Embryonic facial prominence (tissue), 1 donor: ENCODE data around the gene C2orf81.
A peak's percentile ranks its signal among the peaks of the same experiment; 100 is the strongest.
"Not testable (repeated sequence)": the region's sequence is repeated elsewhere in the genome, so short reads cannot be mapped to it uniquely, and the experiment has no call there.

Experiments used
- DNase-seq: peaks from one replicate; pipeline ENCODE4 v3.0.0-alpha.2; 2016; ENCODE audit errors: extremely low spot score

Gene C2orf81

DNA sequence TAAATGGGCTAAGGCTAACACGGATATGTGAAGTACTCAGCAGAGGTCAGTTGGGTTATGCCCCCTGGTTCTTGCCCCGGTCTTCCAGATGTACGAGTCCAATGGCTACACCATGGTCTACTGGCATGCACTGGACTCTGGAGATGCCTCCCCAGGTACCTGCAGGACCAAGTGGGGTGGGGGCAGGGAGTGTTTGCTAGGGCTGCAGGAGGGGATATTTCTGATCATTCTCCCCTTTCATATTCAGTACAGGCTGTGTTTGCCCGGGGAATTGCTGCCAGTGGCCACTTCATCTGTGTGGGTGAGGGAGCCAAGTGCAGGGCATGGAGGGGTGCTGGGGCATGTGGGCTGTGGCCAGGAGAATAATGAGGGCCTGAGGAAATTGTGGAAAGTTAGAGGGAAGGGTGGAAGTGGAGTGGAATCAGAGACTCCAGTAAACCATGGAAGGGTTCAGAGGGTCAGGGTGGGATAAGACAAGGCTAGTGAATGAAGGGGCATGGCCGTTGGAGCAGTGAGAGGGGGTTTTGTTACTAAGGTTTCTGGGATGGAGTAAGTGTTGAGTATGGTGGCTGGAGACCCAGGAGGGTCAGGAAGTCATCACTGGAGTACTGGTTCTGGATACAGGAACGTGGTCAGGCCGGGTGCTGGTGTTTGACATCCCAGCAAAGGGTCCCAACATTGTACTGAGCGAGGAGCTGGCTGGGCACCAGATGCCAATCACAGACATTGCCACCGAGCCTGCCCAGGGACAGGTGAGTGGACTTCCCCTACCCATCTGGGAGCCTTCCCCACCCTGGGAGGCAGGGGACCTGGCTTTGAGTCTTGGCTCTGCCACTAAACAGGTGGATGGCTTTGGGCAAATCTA lies 2.0 kb upstream of the C2orf81 start:
- no peak for DNase-seq

DNA sequence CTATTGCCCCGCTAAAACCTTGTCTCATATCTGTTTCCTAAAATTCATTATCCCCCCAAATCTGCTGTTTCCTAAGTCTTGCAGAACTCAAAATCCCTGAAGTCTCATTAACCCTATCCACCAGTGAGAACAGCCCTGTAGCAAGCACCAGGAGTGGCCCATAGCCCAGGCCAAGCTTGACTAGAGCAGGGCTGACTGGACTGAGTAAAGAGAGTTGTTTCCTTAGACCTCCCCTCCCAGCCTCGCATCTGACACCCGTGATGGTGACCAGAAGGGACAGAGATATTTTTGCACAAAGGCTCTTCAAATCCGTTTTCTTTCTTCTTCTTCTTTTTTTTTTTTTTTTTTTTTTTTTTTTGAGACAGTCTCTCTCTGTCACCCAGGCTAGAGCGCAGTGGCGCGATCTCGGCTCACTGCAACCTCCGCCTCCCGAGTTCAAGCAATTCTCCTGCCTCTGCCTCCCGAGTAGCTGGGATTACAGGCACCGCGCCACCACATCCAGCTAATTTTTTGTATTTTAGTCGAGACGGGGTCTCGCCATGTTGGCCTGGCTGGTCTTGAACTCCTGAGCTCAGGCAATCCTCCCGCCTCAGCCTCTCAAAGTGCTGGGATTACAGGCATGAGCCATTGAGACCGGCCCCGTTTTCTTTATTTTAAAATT lies 846 bp downstream of the C2orf81 start:
- DNase-seq = not testable (repeated sequence)

DNA sequence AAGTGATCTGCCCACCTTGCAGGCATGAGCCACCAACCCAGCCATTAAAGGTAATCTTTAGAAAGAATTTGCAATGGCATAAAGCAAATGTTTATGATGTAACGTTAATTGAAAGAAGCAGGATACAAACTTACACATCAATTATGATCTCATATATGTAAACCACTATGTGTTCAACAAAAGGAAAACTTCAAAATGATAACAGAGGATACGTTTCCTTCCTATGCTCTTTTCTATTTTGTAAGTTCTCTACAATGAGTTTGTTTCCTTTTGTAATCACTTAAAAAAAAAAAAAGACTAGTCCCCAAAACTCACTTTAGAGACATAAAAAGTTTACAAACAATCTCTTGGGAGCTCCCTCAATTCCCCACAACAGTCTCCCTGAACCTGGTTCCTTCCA lies 1.4 kb downstream of the C2orf81 start:
- no peak for DNase-seq

DNA sequence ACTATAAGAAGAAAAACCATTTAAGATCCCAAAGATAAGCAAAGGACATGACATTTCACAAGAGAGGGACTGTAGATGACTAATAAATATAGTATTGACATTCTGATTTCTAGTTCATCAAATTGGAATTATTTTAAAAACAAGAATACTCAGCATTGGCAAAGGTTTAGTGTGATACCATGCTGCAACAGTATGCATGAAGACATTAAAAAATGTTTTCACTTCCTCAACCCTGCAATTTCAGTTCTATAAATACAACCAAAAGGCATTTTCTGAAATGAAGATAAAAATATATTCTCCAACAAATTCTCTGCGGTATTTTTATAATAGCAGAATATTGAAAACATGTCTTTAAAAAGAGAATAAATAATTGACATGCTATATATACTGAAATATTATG lies 2.1 kb downstream of the C2orf81 start:
- DNase-seq = no peak

DNA sequence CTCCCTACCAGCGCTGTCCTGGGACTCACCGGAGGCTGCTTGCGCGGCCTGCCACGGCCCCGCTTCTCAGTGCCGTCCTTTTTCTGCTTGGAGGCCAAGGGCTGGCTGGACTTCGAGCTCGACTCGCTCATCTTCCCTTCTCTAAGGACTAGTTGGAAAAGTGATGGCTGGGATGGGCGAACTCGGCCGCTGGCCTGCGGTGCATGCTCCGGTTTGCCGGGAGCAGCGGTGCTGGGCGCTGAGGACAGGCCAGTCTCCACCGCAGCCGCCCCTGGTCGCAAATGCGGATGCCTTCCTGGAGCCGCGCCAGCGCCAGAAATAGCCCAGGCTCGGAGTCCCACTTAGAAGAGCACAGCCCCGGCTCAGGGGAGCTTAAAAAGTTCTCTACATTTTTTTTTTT lies 3.1 kb downstream of the C2orf81 start:
- no peak for DNase-seq

DNA sequence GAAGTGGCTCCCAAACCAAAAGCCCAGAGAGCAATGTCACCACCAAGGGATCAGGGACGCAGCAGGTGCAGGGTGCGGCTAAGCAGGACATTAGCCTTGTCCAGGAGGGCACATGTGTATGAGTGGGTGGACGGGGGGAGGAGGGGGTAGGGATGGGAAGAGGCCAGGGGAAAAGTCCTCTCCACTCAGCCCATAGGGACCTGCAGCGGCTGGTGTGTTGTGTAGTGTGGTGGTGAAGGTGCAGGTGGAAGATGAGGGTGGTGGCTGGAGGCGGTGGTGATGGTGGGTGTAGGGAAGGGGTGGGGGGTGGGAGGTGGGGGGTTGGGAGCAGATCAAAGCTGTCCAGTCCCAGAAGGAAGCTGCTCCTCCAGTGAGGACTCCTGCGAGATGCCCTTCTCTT lies 3.7 kb downstream of the C2orf81 start:
- no peak for DNase-seq

DNA sequence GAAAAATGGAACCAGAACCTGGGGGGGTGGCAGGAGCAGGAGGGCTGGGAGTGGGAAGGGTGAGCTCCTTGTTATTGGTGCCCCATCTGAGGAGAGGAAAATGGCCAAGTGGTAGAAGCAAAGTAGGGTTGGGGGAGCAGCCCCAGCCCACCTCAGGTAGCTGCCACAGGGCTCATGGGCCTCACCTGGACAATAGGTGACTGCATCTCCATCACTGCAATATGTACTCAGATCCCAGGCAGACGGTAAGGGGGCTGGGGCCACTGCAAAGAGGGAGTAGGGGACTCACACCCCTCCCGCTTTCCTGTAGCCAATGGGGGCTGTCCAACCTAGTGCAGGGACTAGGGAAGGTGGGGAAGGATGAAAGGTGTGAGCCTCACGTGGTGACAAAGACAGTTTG lies 4.2 kb downstream of the C2orf81 start:
- DNase-seq = no peak

DNA sequence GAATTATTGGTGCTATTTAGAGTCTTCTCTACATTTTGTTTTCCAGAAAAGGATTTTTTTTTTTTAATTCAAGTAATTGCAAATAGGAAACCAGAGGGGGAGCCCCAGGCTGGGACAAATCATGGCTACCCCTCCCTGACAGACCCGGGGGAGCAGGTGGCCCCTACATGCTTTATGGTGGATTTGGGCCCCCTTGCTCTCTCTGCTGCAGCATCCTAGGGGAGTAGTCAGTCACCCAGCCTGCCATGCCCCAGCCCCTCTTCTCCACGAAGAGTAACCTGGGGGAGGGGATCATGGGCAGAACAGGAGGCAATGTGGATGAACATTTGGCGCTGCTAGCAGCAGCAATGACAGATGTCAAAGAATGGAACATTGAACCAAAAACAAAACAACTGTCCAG lies 4.6 kb downstream of the C2orf81 start:
- no peak for DNase-seq

DNA sequence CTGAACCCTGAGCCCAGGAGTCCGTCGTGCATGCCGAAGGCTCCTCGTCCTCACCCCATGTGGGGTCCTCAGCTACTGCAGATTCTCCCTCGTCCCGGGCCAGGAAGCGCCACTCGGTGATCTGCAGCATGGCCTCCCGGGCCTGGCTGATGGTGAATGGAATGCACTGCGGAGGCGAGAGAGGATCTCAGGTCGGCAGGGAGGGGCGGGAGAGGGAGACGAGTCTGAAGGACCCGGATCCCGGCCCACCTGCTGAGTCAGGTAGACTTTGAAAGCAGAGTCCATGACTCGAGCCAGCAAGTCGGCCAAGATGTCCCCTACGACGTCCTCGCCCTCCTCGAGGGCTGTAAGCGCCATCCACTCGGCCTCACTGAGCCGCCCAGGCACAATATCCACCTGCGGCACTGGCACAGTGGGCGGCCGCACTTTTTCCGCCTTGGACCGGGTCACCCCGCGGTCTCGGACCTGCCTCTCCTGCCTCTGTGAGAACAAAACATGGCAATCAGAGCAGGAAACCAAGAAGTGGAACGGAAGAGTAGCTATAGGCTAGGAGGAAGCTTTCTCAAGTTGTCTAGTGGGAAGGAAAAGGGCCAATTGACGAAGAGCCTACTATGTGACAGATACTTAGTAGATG lies 5.5 kb downstream of the C2orf81 start:
- DNase-seq = no peak

DNA sequence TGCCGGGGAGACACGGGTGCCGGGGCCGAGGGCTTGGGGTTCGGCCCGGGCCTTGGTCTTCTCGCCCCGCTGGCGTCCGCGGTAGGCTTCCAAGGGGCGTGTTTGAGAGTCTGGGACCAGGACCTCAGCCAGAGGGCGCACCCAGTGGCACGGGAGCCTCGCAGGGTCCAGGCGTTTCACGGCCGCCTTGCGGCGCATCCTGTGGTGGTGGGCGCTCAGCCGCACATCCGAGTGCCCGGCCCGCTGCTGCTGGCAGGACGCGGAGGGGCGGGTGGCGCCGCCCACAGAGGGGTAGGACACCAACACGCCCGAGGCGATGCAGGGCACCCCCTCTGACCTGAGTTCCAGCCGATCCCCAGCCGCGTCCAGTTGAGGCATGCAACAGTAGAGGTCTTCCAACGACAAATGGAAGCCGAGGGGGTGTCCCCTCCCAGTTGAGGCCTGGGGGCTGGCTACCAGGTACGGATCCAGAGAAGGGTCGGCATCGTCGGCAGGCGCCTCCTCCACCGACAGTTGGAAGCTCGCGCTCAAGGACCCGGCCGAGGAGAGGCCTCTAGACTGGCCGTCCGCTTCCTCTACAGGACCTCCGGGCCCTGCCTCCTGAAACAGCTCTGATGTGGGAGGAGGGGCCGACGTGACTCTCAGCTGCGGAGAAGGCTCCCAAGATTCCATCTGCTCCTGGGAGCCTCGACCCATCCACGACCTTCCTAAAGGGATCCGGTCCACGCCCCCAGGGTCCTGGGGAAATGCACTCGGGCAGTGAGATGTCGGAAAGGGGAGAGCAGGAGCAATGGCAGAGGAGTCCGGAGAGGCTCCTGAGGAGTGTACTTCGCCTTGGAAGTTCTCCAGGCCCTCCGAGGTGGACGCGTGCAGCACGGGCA lies 6.3 kb downstream of the C2orf81 start:
- no peak for DNase-seq

DNA sequence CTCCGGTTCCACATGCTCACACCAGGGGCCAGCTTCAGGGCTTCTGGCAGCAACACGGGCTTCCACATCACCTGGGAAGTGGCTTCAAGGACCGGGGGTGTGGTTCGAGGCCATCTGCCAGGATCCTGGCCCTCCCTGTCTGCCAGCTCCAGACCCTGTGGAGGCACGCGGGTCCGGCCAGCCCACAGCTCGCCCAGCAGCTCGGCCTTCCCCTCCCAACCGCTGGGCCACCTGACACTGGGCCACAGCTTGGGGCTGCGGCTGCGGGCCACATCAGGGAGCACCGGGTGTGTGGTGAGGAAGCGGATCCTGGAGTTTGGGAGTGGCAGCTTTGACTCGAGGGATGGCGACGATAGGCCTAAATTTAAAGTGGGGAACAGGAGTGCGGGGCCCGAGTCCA lies 7.0 kb downstream of the C2orf81 start:
- DNase-seq = no peak

DNA sequence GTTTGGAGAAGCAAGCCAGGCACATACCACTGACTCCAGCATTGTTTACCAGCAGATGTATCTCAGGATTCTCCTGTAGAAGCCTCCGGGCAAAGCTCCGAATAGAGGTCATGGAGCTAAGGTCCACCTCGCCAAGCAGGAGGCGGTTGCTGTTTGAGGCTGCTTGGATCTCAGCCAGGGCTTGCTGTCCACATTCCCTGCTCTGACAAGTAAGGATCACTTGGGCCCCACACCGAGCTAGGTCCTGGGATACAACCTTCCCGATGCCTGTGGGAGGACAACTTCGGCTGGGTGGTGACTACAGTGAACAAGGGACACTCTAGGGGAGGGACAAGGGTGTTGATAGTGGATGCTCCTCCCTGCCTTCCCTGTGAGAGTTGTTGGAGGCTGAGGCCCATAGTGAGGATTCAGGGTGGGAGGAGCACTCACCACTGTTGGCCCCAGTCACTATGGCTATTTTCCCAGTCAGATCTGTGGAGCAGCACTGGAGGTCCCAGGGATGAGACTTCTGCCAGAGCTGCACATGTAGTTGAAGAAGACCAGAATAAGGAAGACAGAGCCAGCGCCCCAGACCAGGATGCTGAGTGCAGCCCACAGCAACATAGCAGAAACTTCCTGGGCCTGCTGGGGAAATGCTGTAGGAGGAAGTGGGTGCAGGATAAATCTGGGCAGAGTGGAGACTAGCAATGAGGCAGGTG lies 8.3 kb downstream of the C2orf81 start:
- DNase-seq = no peak

DNA sequence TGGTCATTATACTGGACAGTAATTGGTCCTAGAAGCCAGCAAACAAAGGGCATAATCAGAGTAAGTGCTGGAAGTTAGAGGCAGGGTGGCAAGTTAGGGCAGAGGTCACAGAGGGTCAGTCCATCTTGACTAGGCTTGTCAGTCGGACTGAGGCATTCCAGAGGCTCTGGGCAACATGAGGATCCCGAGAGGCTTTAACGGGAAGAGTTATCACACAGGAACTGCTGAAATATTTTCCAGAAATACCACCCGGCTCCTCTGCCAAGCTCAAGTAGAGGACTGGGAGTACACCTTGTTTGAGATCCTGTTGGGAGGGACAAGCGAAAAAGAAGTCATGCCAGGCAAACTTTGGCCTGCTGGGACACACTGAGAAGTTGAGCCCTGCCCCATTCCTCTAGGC lies 13.7 kb downstream of the C2orf81 start:
- DNase-seq = no peak

DNA sequence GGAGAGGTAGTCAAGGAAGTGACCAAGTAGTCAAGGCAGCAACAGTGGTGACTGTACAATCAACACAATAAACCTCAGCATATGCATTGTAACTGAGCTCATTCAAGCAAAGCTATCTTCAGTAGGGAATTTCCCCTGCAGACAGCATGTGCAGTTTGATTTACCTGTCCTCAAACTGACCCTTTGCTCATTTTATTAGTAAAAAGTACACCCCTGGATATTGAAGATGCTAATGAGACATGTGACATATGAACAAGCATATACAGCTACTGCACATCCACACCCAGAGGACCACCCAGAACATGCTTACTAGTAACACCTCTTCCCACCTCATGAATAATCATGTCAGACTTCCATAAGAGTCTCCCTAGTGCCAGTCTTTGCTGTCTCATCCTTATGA lies 15.4 kb downstream of the C2orf81 start:
- no peak for DNase-seq

DNA sequence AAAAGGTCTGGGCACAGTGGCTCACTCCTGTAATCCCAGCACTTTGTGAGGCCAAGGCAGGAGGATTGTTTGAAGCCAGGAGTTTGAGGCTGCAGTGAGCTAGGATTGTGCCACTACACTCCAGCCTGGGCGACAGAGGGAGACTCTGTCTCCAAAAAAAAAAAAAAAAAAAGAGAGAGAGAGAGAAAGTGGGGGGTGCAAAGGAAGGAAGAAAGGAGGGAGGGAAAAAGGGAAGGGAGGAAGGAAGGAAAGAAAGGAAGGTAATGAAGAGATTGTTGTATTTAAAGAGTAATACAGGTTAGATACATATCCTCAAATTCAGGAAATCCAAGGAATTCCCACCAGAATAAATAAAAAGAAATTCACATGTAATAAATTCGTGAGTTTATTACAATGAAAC lies 19.5 kb downstream of the C2orf81 start:
- DNase-seq = no peak

DNA sequence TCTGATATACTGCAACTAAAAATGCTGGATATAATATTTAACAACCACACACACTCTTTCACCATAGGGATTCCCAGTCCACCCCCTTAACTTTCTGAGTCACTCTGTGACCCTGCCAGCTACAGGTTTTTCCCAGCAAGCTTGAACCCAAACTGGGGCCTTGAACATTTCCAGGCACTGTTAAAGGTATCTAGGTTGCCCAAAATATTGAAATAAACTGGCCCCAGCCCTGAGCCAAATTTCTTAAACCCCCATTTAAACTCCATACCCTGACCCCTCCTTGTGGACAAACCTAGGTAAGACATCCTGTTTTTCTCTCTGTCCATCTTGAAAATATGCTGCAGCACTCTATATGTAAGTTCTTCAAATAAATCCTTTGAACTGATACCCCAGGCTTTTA lies 21.6 kb downstream of the C2orf81 start:
- DNase-seq = no peak

DNA sequence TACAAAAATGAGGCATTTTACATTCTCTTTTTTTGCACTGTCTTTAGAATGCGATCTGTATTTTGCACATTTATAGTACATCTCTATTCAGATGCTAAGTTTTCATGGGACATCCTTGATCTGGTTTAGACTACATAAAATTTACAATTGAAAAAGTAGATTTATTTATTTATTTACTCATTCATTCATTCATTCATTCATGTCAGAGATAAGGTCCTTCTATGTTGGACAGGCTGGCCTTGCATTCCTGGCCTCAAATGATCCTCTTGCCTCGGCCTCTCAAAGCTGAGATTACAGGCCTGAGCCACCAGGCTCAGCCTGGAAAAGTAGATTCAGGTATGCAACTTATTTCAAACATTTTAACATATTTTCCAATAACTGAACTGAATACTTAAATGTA lies 25.3 kb downstream of the C2orf81 start:
- no peak for DNase-seq

DNA sequence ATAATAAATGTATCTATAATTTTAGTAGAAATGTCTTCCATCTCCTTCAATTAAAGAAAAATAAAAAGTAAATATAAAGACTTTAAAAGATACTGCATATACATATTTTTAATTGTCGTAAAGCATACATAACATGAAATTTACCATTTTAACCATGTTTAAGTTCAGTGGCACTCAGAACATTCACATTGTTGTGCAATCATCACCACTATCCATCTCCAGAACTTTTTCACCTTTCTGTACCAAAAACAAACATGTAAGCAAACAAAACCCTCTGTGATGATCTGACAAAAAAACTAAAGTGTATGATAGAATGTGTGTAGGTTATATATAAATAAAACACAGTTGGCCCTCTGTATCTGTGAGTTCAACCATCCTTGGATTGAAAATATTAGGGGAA lies 27.9 kb downstream of the C2orf81 start:
- DNase-seq = no peak

DNA sequence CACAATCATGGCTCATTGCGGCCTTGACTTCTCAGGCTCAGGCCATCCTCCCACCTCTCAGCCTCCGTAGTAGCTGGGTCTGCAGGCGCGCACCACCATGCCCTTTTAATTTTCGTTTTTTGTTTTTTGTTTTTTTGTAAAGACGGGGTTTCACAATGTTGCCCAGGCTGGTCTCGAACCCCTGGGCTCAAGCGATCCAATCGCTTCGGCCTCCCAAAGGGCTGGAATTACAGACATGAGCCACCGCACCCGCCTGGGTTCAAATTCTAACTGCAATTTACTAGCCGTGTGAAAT lies 29.0 kb downstream of the C2orf81 start:
- no peak for DNase-seq

DNA sequence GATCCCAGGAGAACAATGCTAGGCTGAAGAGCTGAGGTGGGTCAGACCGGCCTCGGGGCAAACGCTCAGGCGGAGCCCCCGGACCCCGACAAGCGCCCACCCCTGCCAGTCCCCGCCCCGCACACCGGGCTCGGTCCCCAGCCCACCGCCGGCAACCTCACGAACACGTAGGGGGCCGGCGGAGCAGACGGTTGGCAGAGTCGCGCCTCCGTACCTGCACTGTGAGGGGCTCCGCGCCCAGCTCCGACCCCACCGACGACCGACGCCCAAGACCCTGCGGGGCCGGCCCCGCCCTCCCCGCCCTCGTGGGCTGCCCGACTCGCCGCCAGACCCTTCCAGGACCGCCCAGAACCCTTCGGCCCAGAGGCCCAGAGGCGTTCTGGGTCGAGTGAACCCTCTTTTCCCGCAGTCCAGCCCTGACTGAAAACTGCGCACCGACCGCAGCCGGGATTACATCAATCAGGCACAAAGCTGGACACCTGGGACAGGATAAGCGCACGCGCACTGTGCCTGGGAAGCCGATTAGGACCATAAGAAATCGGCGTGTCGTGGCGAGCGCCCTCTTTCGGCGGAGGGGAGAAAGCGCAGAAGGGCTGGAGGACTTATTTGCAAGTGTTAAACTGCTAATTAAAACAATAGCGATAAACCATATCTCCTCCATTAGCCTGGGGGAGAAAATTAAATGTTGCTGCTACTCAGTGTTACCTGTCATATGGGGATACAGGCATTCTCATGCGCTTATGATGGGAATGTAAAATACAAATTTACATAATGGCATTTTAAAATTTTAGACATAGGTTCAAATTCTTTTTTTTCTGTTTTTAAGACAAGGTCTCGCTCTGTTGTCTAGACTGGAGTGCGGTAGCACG lies 29.6 kb downstream of the C2orf81 start:
- DNase-seq = peak; percentile 88

DNA sequence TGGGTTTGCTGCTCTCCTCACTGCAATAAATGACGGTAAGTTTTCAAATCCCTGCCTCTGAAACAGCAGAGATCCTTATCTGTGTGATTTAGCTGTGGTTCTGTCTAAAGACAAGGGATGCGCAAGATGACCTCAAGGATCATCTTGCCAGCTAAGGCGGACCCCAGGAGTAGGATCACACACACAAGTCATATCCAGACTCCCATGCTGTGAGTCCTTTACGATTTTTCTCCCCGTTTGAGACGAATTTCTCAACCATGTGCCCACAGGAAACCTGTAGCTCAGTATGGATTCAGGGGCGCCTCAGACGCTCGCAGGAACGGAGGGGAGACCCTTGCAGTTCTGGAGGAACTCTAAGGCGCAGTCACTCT lies 30.2 kb downstream of the C2orf81 start:
- DNase-seq = no peak
